GM21576 (cell line): ENCODE data around the gene SIRT1.
"Not testable (repeated sequence)": the region's sequence is repeated elsewhere in the genome, so short reads cannot be mapped to it uniquely, and the experiment has no call there.

Source experiments
- ATAC-seq: cut with Tn5 transposase; IDR thresholded peaks from one replicate; pipeline ENCODE4 v1.9.1; 2021; ENCODE audit warnings: mild to moderate bottlenecking, moderate library complexity; ENCODE audit not compliant: unreplicated experiment

The SIRT1 gene

GRCh38 chr10:67955614-67956013, 71.2 kb downstream of the SIRT1 start:
- no peak for ATAC-seq

DNA sequence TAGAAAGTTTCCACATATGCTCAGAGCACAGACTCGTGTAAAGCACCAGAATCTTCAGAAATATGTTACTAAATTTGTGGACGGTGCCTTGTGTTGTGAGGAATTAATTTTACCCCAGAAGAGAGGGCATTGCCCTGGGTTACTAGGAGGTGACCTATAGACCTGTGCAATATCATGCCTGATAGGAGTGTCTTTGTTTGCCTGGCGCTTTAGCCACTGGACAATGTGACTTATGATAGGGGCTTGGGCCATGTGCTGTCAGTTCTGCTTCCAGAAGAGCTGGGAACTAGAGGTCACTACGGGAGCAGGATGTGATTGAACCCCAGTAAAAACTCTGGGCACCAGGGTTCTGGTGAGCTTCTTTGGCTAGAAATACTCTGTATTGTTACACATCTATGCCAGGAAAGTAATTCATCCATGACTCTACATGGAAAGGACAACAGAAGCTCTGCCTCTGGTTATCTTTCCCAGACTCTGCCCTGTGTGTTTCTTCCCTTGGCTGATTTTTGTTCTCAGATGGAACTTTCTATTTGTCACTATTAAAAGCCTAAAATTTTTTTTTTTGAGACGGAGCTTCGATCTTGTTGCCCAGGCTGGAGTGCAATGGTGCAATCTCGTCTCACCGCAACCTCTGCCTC, 75.5 kb downstream of the SIRT1 start:
- no peak for ATAC-seq

DNA sequence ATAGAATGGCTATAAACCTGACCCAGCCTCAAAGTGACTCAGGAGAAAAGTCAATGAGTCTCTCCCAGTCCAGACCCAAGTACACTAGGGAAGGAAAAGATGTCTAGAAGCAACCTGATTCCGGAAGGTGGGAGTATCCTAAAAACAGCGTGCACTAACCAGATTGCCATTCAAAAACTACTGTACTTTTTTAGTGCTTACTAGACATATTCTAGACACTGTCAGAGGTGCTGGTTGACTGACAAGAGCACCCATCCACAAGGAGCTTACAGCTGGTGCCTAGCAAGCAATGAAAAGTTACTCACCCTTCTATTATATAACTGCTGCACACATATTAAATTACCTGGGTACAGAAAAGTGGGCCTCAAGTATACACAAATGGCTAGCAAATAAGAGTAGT, 81.0 kb downstream of the SIRT1 start:
- ATAC-seq = no peak

GRCh38 chr10:67966035-67966434, 81.6 kb downstream of the SIRT1 start:
- not testable (repeated sequence) for ATAC-seq
